HepG2 (cell line): ENCODE results near the gene WNT5B.

Experiments
- CREB1 ChIP-seq, 2 experiments: fragments of 450-650 bp in 1 of 2; IDR thresholded peaks; 2 replicates each; pipeline ENCODE4 v1.6.1; 2016 to 2017; ENCODE audit warnings: control low read depth in 1 of 2, mild to moderate bottlenecking in 1 of 2, missing compliant biosample characterization in 1 of 2, missing genetic modification characterization in 1 of 2
- MAFK ChIP-seq, 2 experiments: IDR thresholded peaks in 1 of 2; conservative IDR thresholded peaks in 1 of 2; 2 replicates each; pipeline ENCODE4 v1.6.1; 2011; ENCODE audit warnings: improper control_type of control experiment in 2 of 2, low read length in 2 of 2
- NCOA2 ChIP-seq: sonication (generic); formaldehyde crosslinking; IDR thresholded peaks from 2 replicates; pipeline ENCODE4 v1.8.0; 2022; ENCODE audit warnings: inconsistent platforms
- NFYB ChIP-seq: sonication (generic); formaldehyde crosslinking; IDR thresholded peaks from 2 replicates; pipeline ENCODE4 v1.4.0; 2020; ENCODE audit warnings: missing genetic modification reagents
- RBM22 ChIP-seq: fragments of 200-400 bp; formaldehyde crosslinking; optimal IDR thresholded peaks from 2 replicates; pipeline ENCODE3; 2017; ENCODE audit warnings: mild to moderate bottlenecking, low read length, moderate library complexity
- ZFP1 ChIP-seq: IDR thresholded peaks from 2 replicates; pipeline ENCODE4 v1.6.1; 2016
- ZNF652 ChIP-seq: IDR thresholded peaks from 2 replicates; pipeline ENCODE4 v1.6.1; 2016; ENCODE audit warnings: low read depth, borderline replicate concordance
- ZNF766 ChIP-seq: sonication (generic); formaldehyde crosslinking; IDR thresholded peaks from 2 replicates; pipeline ENCODE4 v1.5.0; 2020; ENCODE audit warnings: missing genetic modification reagents, borderline replicate concordance
- TF ChIP-seq, protein P1 (sequence below): sonication (generic); formaldehyde crosslinking; IDR thresholded peaks from 2 replicates; pipeline ENCODE4 v1.5.0; 2020; ENCODE audit warnings: mild to moderate bottlenecking, missing genetic modification reagents, moderate library complexity
- TF ChIP-seq, protein P2 (sequence below): sonication (generic); formaldehyde crosslinking; IDR thresholded peaks from 2 replicates; pipeline ENCODE4 v1.5.0; 2020; ENCODE audit warnings: mild to moderate bottlenecking, missing genetic modification reagents
- TF ChIP-seq, protein P3 (sequence below): sonication (generic); formaldehyde crosslinking; IDR thresholded peaks from 2 replicates; pipeline ENCODE4 v1.4.0; 2020; ENCODE audit warnings: low read depth, mild to moderate bottlenecking, missing genetic modification reagents

DNA sequence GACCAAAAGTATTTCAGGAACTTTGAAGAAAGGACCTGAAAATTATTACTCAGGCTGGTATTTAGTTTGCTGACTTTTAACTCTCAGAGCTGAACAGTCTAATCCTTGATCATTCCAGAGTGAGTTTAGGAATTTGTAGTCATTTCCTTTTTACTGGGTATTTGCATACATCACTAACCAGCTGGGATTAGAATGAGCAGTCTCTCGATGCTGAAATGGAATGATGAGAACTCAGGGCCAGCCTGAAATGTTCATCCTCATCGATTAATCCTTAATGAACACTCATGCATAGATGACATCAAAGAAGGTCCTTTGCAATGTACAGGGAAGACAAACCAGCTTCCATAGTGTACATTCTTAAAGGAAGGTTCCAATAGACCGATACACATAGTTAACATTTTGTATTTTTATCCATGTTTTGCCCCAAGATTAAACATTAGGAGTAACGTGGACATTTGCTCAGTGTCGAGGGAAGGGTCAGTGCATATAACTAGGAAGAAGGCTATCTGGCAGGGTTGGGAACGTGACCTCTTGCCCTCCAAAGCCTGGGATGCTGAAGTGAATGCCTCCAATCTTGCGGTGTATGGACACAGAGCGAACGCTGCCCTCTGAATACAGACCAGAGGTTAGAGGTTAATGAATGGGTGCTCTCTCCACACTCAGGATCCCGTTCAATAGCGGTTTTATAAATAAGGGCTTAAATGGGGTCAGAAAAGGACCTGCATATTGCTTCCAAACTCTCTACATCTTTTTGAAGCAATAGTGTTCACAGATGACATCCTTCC is 49.2 kb upstream of the WNT5B start:
- TF ChIP-seq NCOA2 (CRISPR knock-in tag): no peak
- TF ChIP-seq NFYB (CRISPR knock-in tag): no peak
- no peak for TF ChIP-seq MAFK (conservative IDR thresholded peaks at IDR 0.05 in 1 of 2, IDR thresholded peaks at IDR 0.05 in 1 of 2; ENCODE audit: low read length in 2 of 2)
- no peak for TF ChIP-seq ZNF652 (CRISPR knock-in tag)
- TF ChIP-seq, protein P1, sequence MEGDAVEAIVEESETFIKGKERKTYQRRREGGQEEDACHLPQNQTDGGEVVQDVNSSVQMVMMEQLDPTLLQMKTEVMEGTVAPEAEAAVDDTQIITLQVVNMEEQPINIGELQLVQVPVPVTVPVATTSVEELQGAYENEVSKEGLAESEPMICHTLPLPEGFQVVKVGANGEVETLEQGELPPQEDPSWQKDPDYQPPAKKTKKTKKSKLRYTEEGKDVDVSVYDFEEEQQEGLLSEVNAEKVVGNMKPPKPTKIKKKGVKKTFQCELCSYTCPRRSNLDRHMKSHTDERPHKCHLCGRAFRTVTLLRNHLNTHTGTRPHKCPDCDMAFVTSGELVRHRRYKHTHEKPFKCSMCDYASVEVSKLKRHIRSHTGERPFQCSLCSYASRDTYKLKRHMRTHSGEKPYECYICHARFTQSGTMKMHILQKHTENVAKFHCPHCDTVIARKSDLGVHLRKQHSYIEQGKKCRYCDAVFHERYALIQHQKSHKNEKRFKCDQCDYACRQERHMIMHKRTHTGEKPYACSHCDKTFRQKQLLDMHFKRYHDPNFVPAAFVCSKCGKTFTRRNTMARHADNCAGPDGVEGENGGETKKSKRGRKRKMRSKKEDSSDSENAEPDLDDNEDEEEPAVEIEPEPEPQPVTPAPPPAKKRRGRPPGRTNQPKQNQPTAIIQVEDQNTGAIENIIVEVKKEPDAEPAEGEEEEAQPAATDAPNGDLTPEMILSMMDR (CRISPR knock-in tag): no peak
- TF ChIP-seq CREB1 (IDR thresholded peaks at IDR 0.05): no peak
- no peak for TF ChIP-seq CREB1 (CRISPR knock-in tag; IDR thresholded peaks at IDR 0.05)
- TF ChIP-seq ZFP1 (CRISPR knock-in tag): no peak
- TF ChIP-seq, protein P2, sequence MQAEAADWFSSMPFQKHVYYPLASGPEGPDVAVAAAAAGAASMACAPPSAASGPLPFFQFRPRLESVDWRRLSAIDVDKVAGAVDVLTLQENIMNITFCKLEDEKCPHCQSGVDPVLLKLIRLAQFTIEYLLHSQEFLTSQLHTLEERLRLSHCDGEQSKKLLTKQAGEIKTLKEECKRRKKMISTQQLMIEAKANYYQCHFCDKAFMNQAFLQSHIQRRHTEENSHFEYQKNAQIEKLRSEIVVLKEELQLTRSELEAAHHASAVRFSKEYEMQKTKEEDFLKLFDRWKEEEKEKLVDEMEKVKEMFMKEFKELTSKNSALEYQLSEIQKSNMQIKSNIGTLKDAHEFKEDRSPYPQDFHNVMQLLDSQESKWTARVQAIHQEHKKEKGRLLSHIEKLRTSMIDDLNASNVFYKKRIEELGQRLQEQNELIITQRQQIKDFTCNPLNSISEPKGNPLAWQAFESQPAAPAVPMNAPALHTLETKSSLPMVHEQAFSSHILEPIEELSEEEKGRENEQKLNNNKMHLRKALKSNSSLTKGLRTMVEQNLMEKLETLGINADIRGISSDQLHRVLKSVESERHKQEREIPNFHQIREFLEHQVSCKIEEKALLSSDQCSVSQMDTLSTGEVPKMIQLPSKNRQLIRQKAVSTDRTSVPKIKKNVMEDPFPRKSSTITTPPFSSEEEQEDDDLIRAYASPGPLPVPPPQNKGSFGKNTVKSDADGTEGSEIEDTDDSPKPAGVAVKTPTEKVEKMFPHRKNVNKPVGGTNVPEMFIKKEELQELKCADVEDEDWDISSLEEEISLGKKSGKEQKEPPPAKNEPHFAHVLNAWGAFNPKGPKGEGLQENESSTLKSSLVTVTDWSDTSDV (CRISPR knock-in tag): no peak
- TF ChIP-seq RBM22: no peak
- no peak for TF ChIP-seq ZNF766 (CRISPR knock-in tag)
- TF ChIP-seq, protein P3, sequence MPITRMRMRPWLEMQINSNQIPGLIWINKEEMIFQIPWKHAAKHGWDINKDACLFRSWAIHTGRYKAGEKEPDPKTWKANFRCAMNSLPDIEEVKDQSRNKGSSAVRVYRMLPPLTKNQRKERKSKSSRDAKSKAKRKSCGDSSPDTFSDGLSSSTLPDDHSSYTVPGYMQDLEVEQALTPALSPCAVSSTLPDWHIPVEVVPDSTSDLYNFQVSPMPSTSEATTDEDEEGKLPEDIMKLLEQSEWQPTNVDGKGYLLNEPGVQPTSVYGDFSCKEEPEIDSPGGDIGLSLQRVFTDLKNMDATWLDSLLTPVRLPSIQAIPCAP (CRISPR knock-in tag): no peak
